Glutamatergic neuron (in vitro differentiated cells): ENCODE data around the gene C16orf74. TPM values are rescaled to one million over a fixed set of nuclear protein-coding genes. Genes with fewer than 3 reads are reported as not detected.

Experiments used
- DNase-seq: peaks from one replicate; pipeline ENCODE4 v3.0.0; 2022
- H3K27ac Mint-ChIP-seq: one replicate; pipeline ENCODE4 v1.8.0; 2020; ENCODE audit warnings: mild to moderate bottlenecking, mixed read lengths, inconsistent platforms; ENCODE audit not compliant: unreplicated experiment
- H3K27me3 Mint-ChIP-seq: one replicate; pipeline ENCODE4 v1.8.0; 2020; ENCODE audit warnings: mild to moderate bottlenecking, moderate library complexity, mixed read lengths, inconsistent platforms; ENCODE audit not compliant: unreplicated experiment
- H3K36me3 Mint-ChIP-seq: one replicate; pipeline ENCODE4 v1.8.0; 2020; ENCODE audit warnings: mild to moderate bottlenecking, mixed read lengths, inconsistent platforms; ENCODE audit not compliant: unreplicated experiment
- H3K4me1 Mint-ChIP-seq: one replicate; pipeline ENCODE4 v1.8.0; 2020; ENCODE audit warnings: mild to moderate bottlenecking, low read depth, mixed read lengths, inconsistent platforms; ENCODE audit not compliant: unreplicated experiment
- H3K4me3 Mint-ChIP-seq: one replicate; pipeline ENCODE4 v1.8.0; 2020; ENCODE audit warnings: mild to moderate bottlenecking, mixed read lengths, inconsistent platforms; ENCODE audit not compliant: unreplicated experiment
- H3K9me3 Mint-ChIP-seq: one replicate; pipeline ENCODE4 v1.8.0; 2020; ENCODE audit warnings: mild to moderate bottlenecking, moderate library complexity, mixed read lengths, inconsistent platforms; ENCODE audit not compliant: unreplicated experiment
- CTCF ChIP-seq: fragments of 200-600 bp; sonication (generic); IDR thresholded peaks from one replicate; pipeline ENCODE4 v1.5.0; 2021; ENCODE audit not compliant: partially characterized antibody, unreplicated experiment
- total RNA-seq: library from RNA; stranded (reverse); fragmentation: NEBNext Ultra II Directional; extraction: Animal tissue kit (Norgen Biotek cat#: 25700); gene quantifications from one replicate; pipeline ENCODE4 v1.2.1, GENCODE V29; 2021; ENCODE audit not compliant: unreplicated experiment

C16orf74 gene
- total RNA-seq, 1 donor from 2014 or later = 2.6 TPM

- Mint-ChIP-seq H3K4me3 (peak overlapping the region; percentile 59), H3K27ac (peak overlapping the region; percentile 96), H3K4me1 (peaks cover 29% of the 10 kb centered on the region), H3K27me3 (peaks cover 47% of the 10 kb centered on the region), H3K9me3 (peaks cover 52% of the 10 kb centered on the region), H3K36me3 (no peaks in the 10 kb centered on the region)
- DNase-seq = no peak
- TF ChIP-seq CTCF = no peak
Measured at GRCh38 chr16:85661740-85662481, 89.0 kb downstream of the C16orf74 start.

- Mint-ChIP-seq H3K36me3 (no peaks in the 10 kb centered on the region), H3K4me3 (peak overlapping the region; percentile 15), H3K9me3 (peaks cover 51% of the 10 kb centered on the region), H3K27me3 (peaks cover 49% of the 10 kb centered on the region), H3K27ac (peak overlapping the region; percentile 66), H3K4me1 (peaks cover 29% of the 10 kb centered on the region)
- no peak for TF ChIP-seq CTCF
- DNase-seq = no peak
Measured at GRCh38 chr16:85660843-85661739, 89.8 kb downstream of the C16orf74 start.

GRCh38 chr16:85659805-85660511 is 90.9 kb downstream of the C16orf74 start:
- Mint-ChIP-seq H3K27ac (peak overlapping the region; percentile 86), H3K4me3 (no peak overlapping the region), H3K36me3 (no peaks in the 10 kb centered on the region)

GRCh38 chr16:85659336-85659735 is 91.6 kb downstream of the C16orf74 start:
- Mint-ChIP-seq H3K4me1 (peaks cover 27% of the 10 kb centered on the region), H3K36me3 (no peaks in the 10 kb centered on the region), H3K27ac (peak overlapping the region; percentile 86), H3K4me3 (no peak overlapping the region), H3K9me3 (peaks cover 39% of the 10 kb centered on the region), H3K27me3 (peaks cover 43% of the 10 kb centered on the region)
- peak; percentile 9 for DNase-seq
- TF ChIP-seq CTCF = no peak

More at GRCh38 chr16:85659805-85660511, 90.9 kb downstream of the C16orf74 start:
- Mint-ChIP-seq H3K27me3 (peaks cover 48% of the 10 kb centered on the region), H3K4me1 (peaks cover 29% of the 10 kb centered on the region), H3K9me3 (peaks cover 46% of the 10 kb centered on the region)
- peak; percentile 87 for TF ChIP-seq CTCF
- DNase-seq = peak; percentile 89
